ENCODE measurements around the gene EXD3. TPM values are rescaled to one million over a fixed set of nuclear protein-coding genes. Genes with fewer than 3 reads are reported as not detected.
A peak's percentile ranks its signal among the peaks of the same experiment; 100 is the strongest.

The EXD3 gene
- total RNA-seq, 1 donor from 2014 or later, result 19.9 TPM

- peaks cover 3% of the 10 kb centered on the region for H3K36me3 Mint-ChIP-seq (ENCODE audit: low read depth, unreplicated experiment)
- no peak overlapping the region for H3K27ac Mint-ChIP-seq (ENCODE audit: unreplicated experiment)
- peak; percentile 84 for DNase-seq (ENCODE audit: low spot score)
- peaks cover 16% of the 10 kb centered on the region for H3K27me3 Mint-ChIP-seq (ENCODE audit: unreplicated experiment)
- peaks cover 2% of the 10 kb centered on the region for H3K4me1 Mint-ChIP-seq (ENCODE audit: unreplicated experiment)
- TF ChIP-seq, protein P1, sequence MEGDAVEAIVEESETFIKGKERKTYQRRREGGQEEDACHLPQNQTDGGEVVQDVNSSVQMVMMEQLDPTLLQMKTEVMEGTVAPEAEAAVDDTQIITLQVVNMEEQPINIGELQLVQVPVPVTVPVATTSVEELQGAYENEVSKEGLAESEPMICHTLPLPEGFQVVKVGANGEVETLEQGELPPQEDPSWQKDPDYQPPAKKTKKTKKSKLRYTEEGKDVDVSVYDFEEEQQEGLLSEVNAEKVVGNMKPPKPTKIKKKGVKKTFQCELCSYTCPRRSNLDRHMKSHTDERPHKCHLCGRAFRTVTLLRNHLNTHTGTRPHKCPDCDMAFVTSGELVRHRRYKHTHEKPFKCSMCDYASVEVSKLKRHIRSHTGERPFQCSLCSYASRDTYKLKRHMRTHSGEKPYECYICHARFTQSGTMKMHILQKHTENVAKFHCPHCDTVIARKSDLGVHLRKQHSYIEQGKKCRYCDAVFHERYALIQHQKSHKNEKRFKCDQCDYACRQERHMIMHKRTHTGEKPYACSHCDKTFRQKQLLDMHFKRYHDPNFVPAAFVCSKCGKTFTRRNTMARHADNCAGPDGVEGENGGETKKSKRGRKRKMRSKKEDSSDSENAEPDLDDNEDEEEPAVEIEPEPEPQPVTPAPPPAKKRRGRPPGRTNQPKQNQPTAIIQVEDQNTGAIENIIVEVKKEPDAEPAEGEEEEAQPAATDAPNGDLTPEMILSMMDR (IDR thresholded peaks at IDR 0.05; ENCODE audit: unreplicated experiment), result peak; percentile 87
- no peak overlapping the region for H3K4me3 Mint-ChIP-seq (ENCODE audit: unreplicated experiment)
- H3K9me3 Mint-ChIP-seq (ENCODE audit: unreplicated experiment), result no peaks in the 10 kb centered on the region
Measured at GRCh38 chr9:137445275-137445807, 22.4 kb upstream of the EXD3 start.

GRCh38 chr9:137444106-137444790, 21.3 kb upstream of the EXD3 start:
- Mint-ChIP-seq H3K4me3 (ENCODE audit: unreplicated experiment) (no peak overlapping the region), H3K27me3 (ENCODE audit: unreplicated experiment) (peaks cover 16% of the 10 kb centered on the region), H3K36me3 (ENCODE audit: low read depth, unreplicated experiment) (peaks cover 3% of the 10 kb centered on the region), H3K4me1 (ENCODE audit: unreplicated experiment) (peaks cover 2% of the 10 kb centered on the region), H3K9me3 (ENCODE audit: unreplicated experiment) (no peaks in the 10 kb centered on the region), H3K27ac (ENCODE audit: unreplicated experiment) (no peak overlapping the region)
- no peak for DNase-seq (ENCODE audit: low spot score)
- TF ChIP-seq, protein P1 (IDR thresholded peaks at IDR 0.05; ENCODE audit: unreplicated experiment), result no peak

- TF ChIP-seq, protein P1 (IDR thresholded peaks at IDR 0.05; ENCODE audit: unreplicated experiment), result no peak
- no peak for DNase-seq (ENCODE audit: low spot score)
- Mint-ChIP-seq H3K9me3 (ENCODE audit: unreplicated experiment) (no peaks in the 10 kb centered on the region), H3K4me3 (ENCODE audit: unreplicated experiment) (peak overlapping the region; percentile 80), H3K27ac (ENCODE audit: unreplicated experiment) (peak overlapping the region; percentile 73), H3K4me1 (ENCODE audit: unreplicated experiment) (peaks cover 2% of the 10 kb centered on the region), H3K36me3 (ENCODE audit: low read depth, unreplicated experiment) (peaks cover 3% of the 10 kb centered on the region), H3K27me3 (ENCODE audit: unreplicated experiment) (peaks cover 11% of the 10 kb centered on the region)
Measured at GRCh38 chr9:137441935-137442321, 19.0 kb upstream of the EXD3 start.

GRCh38 chr9:137441289-137441934, 18.4 kb upstream of the EXD3 start, which contains the start of gene ENTPD8:
Gene ENTPD8 (minus strand): TSS chr9:137441357. CDS start chr9:137438285, 3,072 bp downstream.
- Mint-ChIP-seq H3K27me3 (ENCODE audit: unreplicated experiment) (peaks cover 8% of the 10 kb centered on the region), H3K4me1 (ENCODE audit: unreplicated experiment) (peaks cover 2% of the 10 kb centered on the region), H3K4me3 (ENCODE audit: unreplicated experiment) (peak within 1 kb of the TSS; percentile 80), H3K27ac (ENCODE audit: unreplicated experiment) (peak within 1 kb of the TSS; percentile 73), H3K36me3 (ENCODE audit: low read depth, unreplicated experiment) (peaks cover 3% of the 10 kb centered on the region), H3K9me3 (ENCODE audit: unreplicated experiment) (no peaks in the 10 kb centered on the region)
- TF ChIP-seq, protein P1 (IDR thresholded peaks at IDR 0.05; ENCODE audit: unreplicated experiment), result no peak
- DNase-seq (ENCODE audit: low spot score), result peak; percentile 54

All from endothelial cell (in vitro differentiated cells).